ENCODE data around the gene TNKS2. TPM values are rescaled to one million over a fixed set of nuclear protein-coding genes. Genes with fewer than 3 reads are reported as not detected.

The TNKS2 gene
- total RNA-seq, 4 donors from 2014 or later, result 42.8 to 48.4 (median 46.2) TPM

GRCh38 chr10:91768123-91768522, 30.1 kb upstream of the TNKS2 start:
- TF ChIP-seq, protein P1, sequence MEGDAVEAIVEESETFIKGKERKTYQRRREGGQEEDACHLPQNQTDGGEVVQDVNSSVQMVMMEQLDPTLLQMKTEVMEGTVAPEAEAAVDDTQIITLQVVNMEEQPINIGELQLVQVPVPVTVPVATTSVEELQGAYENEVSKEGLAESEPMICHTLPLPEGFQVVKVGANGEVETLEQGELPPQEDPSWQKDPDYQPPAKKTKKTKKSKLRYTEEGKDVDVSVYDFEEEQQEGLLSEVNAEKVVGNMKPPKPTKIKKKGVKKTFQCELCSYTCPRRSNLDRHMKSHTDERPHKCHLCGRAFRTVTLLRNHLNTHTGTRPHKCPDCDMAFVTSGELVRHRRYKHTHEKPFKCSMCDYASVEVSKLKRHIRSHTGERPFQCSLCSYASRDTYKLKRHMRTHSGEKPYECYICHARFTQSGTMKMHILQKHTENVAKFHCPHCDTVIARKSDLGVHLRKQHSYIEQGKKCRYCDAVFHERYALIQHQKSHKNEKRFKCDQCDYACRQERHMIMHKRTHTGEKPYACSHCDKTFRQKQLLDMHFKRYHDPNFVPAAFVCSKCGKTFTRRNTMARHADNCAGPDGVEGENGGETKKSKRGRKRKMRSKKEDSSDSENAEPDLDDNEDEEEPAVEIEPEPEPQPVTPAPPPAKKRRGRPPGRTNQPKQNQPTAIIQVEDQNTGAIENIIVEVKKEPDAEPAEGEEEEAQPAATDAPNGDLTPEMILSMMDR (IDR thresholded peaks at IDR 0.05; ENCODE audit: low read depth), result no peak

DNA sequence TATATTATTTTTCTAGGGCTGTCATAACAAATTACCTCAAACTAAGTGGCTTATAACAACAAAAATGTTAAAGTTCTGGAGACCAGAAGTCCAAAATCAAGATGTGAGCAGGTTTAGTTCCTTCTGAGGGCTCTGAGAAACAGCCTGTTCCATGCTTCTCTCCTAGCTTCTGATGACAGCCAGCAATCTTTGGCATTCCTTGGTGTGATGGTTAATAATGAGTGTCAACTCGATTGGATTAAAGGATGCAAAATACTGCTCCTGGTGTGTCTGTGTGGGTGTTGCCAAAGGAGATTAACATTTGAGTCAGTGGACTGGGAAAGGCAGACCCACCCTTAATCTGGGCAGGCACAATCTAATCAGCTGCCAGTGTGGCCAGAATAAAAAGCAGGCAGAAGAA, 26.3 kb upstream of the TNKS2 start:
- TF ChIP-seq, protein P1 (IDR thresholded peaks at IDR 0.05; ENCODE audit: low read depth), result no peak

DNA sequence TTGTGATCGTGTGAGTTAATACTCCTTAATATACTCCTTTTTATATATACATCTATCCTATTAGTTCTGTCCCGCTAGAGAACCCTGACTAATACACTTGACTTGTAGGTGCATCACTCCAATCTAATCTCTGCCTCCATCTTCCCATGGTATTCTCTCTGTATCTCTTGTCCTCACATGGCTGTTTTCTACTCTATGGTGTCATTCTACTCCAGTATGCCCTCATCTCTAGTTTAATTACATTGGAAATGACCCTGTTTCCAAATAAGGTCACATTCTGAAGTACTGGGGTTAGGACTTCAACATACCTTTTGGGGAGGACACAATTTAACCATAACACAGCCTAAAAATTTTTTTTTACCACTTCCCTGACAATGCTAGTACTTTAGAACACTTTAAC, 25.8 kb upstream of the TNKS2 start:
- TF ChIP-seq, protein P1 (IDR thresholded peaks at IDR 0.05; ENCODE audit: low read depth), result no peak

DNA sequence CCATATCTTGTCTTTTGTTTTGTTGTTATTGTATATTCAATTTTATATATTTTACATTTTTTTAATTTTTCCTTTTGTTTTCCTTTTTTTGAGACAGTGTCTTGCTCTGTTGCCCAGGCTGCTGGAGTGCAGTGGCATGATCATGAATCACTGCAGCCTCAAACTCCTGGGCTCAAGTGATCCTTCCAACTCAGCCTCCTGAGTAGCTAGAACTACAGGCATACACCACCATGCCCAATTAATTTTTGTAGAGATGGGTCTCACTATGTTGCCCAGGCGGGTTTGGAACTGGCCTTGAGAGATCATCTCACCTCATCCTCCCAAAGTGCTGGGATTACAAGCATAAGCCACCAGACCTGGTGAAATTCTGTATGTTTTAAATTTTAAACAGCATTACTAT, 25.4 kb upstream of the TNKS2 start:
- TF ChIP-seq, protein P1 (IDR thresholded peaks at IDR 0.05; ENCODE audit: low read depth), result no peak

GRCh38 chr10:91774571-91774970, 23.7 kb upstream of the TNKS2 start:
- TF ChIP-seq, protein P1 (IDR thresholded peaks at IDR 0.05; ENCODE audit: low read depth), result no peak

DNA sequence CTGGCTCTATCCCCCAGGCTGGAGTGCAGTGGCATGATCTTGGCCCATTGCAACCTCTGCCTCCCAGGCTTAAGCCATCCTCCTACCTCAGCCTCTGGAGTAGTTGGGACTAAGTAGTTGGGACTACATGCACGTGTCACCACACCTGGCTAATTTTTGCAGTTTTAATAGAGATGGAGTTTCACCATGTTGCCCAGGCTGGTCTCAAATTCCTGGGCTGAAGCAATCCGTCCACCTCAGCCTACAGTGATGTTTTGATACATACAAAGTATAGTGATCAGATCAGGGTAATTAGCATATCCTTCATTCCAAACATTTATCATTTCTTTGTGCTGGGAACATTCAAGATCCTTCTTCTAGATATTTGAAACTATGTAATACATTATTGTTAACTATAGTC, 22.5 kb upstream of the TNKS2 start:
- TF ChIP-seq, protein P1 (IDR thresholded peaks at IDR 0.05; ENCODE audit: low read depth), result no peak

DNA sequence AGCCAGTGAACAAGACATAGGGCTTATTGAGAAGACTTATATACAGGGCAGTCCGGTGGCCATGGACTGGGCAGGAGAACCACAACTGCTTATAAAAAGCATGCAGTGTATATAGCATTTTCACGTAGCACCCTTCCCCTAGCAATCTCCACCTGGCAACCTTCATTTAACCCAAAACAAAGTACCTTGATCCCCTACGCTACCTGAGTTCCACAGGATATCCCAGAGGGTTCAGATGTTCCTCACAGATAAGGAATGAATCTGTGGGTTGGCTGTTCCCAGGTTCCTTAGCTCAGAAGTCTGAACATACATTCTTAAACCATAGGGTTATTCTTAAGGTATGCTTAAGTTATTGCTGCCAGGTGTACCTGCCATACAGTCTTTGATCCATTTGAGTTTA, 22.0 kb upstream of the TNKS2 start:
- TF ChIP-seq, protein P1 (IDR thresholded peaks at IDR 0.05; ENCODE audit: low read depth), result no peak
